Gastrocnemius medialis (tissue), 4 donors: Measurements from ENCODE around the gene CGB1.

ENCODE experiments used
- POLR2A ChIP-seq, 2 donors: fragments of 450-650 bp; IDR thresholded peaks; one replicate each; pipeline ENCODE4 v1.6.1; 2017; ENCODE audit warnings: antibody characterized with exemption in 2 of 2, mild to moderate bottlenecking in 2 of 2, moderate library complexity in 2 of 2
- TF ChIP-seq, protein P1 (sequence below), 5 experiments: fragments of 450-650 bp in 3 of 5; fragments of 200-600 bp in 2 of 5; sonication (generic) in 2 of 5; IDR thresholded peaks in 4 of 5; conservative IDR thresholded peaks in 1 of 5; 1 replicate in 4 of 5; 2 replicates in 1 of 5; pipeline ENCODE4 v1.5.1; 2016 to 2019; ENCODE audit warnings: antibody characterized with exemption in 5 of 5, mild to moderate bottlenecking in 3 of 5, moderate library complexity in 3 of 5

DNA sequence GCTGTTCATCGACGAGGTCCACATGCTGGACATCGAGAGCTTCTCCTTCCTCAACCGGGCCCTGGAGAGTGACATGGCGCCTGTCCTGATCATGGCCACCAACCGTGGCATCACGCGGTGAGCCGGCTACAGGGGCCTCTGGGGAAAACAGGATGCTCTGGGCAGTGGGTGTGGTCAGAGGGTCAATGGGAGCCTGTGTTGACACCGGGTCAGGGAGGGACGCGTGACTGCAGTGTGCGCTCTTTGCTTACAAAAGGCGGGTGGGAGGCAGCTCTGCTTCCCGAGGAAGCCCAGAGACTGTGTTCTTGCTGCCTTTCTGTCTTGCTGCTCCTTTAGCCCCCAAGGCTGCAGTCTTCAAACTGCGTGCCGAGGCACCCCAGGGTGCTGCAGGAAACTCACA lies 25.5 kb downstream of the CGB1 start:
- TF ChIP-seq, protein P1, sequence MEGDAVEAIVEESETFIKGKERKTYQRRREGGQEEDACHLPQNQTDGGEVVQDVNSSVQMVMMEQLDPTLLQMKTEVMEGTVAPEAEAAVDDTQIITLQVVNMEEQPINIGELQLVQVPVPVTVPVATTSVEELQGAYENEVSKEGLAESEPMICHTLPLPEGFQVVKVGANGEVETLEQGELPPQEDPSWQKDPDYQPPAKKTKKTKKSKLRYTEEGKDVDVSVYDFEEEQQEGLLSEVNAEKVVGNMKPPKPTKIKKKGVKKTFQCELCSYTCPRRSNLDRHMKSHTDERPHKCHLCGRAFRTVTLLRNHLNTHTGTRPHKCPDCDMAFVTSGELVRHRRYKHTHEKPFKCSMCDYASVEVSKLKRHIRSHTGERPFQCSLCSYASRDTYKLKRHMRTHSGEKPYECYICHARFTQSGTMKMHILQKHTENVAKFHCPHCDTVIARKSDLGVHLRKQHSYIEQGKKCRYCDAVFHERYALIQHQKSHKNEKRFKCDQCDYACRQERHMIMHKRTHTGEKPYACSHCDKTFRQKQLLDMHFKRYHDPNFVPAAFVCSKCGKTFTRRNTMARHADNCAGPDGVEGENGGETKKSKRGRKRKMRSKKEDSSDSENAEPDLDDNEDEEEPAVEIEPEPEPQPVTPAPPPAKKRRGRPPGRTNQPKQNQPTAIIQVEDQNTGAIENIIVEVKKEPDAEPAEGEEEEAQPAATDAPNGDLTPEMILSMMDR (IDR thresholded peaks at IDR 0.05 in 4 of 5, conservative IDR thresholded peaks at IDR 0.05 in 1 of 5) = no peak
- no peak for TF ChIP-seq POLR2A (IDR thresholded peaks at IDR 0.05)
